Transverse colon (tissue), 4 donors: ENCODE measurements around the gene SCN3A.

ENCODE experiments used
- EP300 ChIP-seq: sonication (generic); formaldehyde crosslinking; IDR thresholded peaks from one replicate; pipeline ENCODE4 v1.6.1; 2017; ENCODE audit warnings: antibody characterized with exemption, low read depth
- POLR2A ChIP-seq: fragments of 450-650 bp; IDR thresholded peaks from one replicate; pipeline ENCODE4 v1.6.1; 2016; ENCODE audit warnings: antibody characterized with exemption, mild to moderate bottlenecking, moderate library complexity
- POLR2AphosphoS5 ChIP-seq, 3 donors: sonication (generic); formaldehyde crosslinking; IDR thresholded peaks; one replicate each; pipeline ENCODE4 v1.6.1; 2016; ENCODE audit warnings: antibody characterized with exemption in 3 of 3
- TF ChIP-seq, protein P1 (sequence below), 5 experiments: fragments of 200-600 bp in 3 of 5; fragments of 450-650 bp in 2 of 5; sonication (generic) in 3 of 5; IDR thresholded peaks; 1 replicate in 2 of 5; 2 replicates in 3 of 5; pipeline ENCODE4 v1.5.1; 2016 to 2017; ENCODE audit warnings: antibody characterized with exemption in 5 of 5, inconsistent platforms in 3 of 5, mild to moderate bottlenecking in 2 of 5, moderate library complexity in 1 of 5

DNA sequence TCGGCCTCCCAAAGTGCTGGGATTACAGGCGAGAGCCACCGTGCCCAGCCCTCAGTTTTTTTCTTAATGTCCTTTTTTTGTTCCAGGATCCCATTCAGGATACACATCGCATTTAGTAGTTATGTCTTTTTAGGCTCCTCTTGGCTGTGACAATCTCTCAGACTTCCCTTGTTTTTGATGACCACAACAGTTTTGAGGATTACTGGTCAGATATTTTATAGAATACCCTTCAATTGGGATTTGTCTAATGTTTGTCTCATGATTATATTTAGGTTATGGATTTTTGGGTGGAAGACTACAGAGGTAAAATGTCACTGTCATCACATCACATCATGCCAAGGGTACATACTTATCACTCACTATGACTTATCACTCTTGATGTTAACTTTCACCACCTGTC lies 46.7 kb downstream of the SCN3A start:
- TF ChIP-seq, protein P1, sequence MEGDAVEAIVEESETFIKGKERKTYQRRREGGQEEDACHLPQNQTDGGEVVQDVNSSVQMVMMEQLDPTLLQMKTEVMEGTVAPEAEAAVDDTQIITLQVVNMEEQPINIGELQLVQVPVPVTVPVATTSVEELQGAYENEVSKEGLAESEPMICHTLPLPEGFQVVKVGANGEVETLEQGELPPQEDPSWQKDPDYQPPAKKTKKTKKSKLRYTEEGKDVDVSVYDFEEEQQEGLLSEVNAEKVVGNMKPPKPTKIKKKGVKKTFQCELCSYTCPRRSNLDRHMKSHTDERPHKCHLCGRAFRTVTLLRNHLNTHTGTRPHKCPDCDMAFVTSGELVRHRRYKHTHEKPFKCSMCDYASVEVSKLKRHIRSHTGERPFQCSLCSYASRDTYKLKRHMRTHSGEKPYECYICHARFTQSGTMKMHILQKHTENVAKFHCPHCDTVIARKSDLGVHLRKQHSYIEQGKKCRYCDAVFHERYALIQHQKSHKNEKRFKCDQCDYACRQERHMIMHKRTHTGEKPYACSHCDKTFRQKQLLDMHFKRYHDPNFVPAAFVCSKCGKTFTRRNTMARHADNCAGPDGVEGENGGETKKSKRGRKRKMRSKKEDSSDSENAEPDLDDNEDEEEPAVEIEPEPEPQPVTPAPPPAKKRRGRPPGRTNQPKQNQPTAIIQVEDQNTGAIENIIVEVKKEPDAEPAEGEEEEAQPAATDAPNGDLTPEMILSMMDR (IDR thresholded peaks at IDR 0.05) = no peak
- no peak for TF ChIP-seq POLR2AphosphoS5 (IDR thresholded peaks at IDR 0.05)
- TF ChIP-seq EP300 = no peak
- TF ChIP-seq POLR2A = no peak
